Adrenal gland (tissue), 5 donors: Measurements from ENCODE around the gene RASD1.

Source experiments
- POLR2A ChIP-seq, 2 donors: fragments of 450-650 bp; IDR thresholded peaks; one replicate each; pipeline ENCODE4 v1.6.1; 2017; ENCODE audit warnings: antibody characterized with exemption in 2 of 2, mild to moderate bottlenecking in 2 of 2, moderate library complexity in 1 of 2
- TF ChIP-seq, protein P1 (sequence below), 6 experiments: fragments of 450-650 bp in 4 of 6; fragments of 200-600 bp in 2 of 6; sonication (generic) in 1 of 6; IDR thresholded peaks; 1 replicate in 5 of 6; 2 replicates in 1 of 6; pipeline versions ENCODE4 v1.5.1 to v1.8.0; 2016 to 2021; ENCODE audit warnings: antibody characterized with exemption in 6 of 6, mild to moderate bottlenecking in 2 of 6, moderate library complexity in 1 of 6
- donor health status: DM: no; HTN: no; CAD: no.

GRCh38 chr17:17476865-17477467 lies 19.2 kb downstream of the RASD1 start, which contains the start of gene MED9:
- TF ChIP-seq, protein P1, sequence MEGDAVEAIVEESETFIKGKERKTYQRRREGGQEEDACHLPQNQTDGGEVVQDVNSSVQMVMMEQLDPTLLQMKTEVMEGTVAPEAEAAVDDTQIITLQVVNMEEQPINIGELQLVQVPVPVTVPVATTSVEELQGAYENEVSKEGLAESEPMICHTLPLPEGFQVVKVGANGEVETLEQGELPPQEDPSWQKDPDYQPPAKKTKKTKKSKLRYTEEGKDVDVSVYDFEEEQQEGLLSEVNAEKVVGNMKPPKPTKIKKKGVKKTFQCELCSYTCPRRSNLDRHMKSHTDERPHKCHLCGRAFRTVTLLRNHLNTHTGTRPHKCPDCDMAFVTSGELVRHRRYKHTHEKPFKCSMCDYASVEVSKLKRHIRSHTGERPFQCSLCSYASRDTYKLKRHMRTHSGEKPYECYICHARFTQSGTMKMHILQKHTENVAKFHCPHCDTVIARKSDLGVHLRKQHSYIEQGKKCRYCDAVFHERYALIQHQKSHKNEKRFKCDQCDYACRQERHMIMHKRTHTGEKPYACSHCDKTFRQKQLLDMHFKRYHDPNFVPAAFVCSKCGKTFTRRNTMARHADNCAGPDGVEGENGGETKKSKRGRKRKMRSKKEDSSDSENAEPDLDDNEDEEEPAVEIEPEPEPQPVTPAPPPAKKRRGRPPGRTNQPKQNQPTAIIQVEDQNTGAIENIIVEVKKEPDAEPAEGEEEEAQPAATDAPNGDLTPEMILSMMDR (IDR thresholded peaks at IDR 0.05) = peak in 1 of 6 experiments; percentile 2
- TF ChIP-seq POLR2A (IDR thresholded peaks at IDR 0.05) = peak; percentile 54 to 55
